ENCODE measurements around the gene STAT5B.

GRCh38 chr17:42309986-42310786 is 34.0 kb upstream of the STAT5B start:
- TF ChIP-seq, protein P1, sequence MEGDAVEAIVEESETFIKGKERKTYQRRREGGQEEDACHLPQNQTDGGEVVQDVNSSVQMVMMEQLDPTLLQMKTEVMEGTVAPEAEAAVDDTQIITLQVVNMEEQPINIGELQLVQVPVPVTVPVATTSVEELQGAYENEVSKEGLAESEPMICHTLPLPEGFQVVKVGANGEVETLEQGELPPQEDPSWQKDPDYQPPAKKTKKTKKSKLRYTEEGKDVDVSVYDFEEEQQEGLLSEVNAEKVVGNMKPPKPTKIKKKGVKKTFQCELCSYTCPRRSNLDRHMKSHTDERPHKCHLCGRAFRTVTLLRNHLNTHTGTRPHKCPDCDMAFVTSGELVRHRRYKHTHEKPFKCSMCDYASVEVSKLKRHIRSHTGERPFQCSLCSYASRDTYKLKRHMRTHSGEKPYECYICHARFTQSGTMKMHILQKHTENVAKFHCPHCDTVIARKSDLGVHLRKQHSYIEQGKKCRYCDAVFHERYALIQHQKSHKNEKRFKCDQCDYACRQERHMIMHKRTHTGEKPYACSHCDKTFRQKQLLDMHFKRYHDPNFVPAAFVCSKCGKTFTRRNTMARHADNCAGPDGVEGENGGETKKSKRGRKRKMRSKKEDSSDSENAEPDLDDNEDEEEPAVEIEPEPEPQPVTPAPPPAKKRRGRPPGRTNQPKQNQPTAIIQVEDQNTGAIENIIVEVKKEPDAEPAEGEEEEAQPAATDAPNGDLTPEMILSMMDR (IDR thresholded peaks at IDR 0.05; ENCODE audit: insufficient read depth, low read length, poor library complexity, severe bottlenecking) = no peak
- no peak for TF ChIP-seq EZH2phosphoT487 (conservative IDR thresholded peaks at IDR 0.05; ENCODE audit: low read length)
